ENCODE data around the gene SLC16A14. TPM values are rescaled to one million over a fixed set of nuclear protein-coding genes. Genes with fewer than 3 reads are reported as not detected.

SLC16A14 gene
- total RNA-seq, 1 donor from 2014 or later: 2.6 TPM

DNA sequence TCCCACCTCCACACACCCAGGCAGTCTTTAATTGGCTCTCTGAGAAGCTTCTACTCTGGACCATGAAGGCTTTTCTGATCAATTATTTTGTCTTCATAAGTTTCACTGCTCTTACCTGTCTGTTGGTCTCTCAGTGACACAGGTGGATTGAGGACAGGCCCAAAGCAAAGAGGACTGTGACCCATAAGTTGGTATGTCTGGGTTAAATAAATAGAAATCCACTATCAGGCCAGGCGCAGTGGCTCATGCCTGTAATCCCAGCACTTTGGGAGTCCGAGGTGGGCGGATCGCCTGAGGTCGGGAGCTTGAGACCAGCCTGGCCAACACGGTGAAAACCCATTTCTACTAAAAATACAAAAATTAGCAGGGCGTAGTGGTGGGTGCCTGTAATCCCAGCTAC is 2.7 kb upstream of the SLC16A14 start:
- Histone ChIP-seq H3K36me3 (ENCODE audit: control insufficient read depth in 3 of 3, insufficient read depth in 3 of 3, low read length in 3 of 3) (no peaks in the 10 kb centered on the region), H3K9me3 (ENCODE audit: control insufficient read depth in 3 of 3, low read length in 3 of 3) (no peaks in the 10 kb centered on the region), H3K27me3 (ENCODE audit: control insufficient read depth in 3 of 3, insufficient read depth in 3 of 3, low read length in 3 of 3) (peaks cover 0 to 14% (median 0%) of the 10 kb centered on the region in 3 donors), H3K27ac (ENCODE audit: low read depth, low read length) (no peak overlapping the region), H3K4me1 (ENCODE audit: control insufficient read depth in 3 of 3, insufficient read depth in 3 of 3, low read length in 3 of 3) (peaks cover 9 to 19% (median 11%) of the 10 kb centered on the region in 3 donors), H3K4me3 (ENCODE audit: low read length in 3 of 3) (no peak overlapping the region), H3K9ac (ENCODE audit: low read depth in 1 of 3, low read length in 3 of 3) (no peak overlapping the region)

DNA sequence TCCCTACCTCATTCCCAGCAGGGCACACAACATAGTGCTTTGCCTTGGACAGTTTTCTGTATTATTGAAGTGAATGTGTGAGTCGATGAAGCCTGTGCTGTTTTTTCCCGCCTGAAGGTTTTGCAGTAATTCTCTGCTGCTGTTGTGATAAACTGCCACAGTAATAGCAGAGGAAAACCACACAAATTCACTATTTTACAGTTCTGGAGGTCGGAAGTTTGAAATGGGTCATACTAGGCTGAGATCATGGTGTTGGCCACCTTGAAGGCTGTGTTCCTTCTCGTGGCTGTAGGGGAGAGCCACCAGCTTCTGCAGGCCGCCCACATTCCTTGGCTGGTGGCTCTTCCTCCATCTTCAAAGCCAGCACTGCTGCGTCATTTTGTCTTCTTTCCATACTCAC is 678 bp upstream of the SLC16A14 start:
- no peaks in the 10 kb centered on the region for H3K36me3 ChIP-seq (ENCODE audit: control insufficient read depth in 3 of 3, insufficient read depth in 3 of 3, low read length in 3 of 3)
- no peak overlapping the region for H3K9ac ChIP-seq (ENCODE audit: low read depth in 1 of 3, low read length in 3 of 3)
- no peak overlapping the region for H3K27ac ChIP-seq (ENCODE audit: low read depth, low read length)
- peaks cover 0 to 14% (median 0%) of the 10 kb centered on the region in 3 donors for H3K27me3 ChIP-seq (ENCODE audit: control insufficient read depth in 3 of 3, insufficient read depth in 3 of 3, low read length in 3 of 3)
- no peaks in the 10 kb centered on the region for H3K9me3 ChIP-seq (ENCODE audit: control insufficient read depth in 3 of 3, low read length in 3 of 3)
- H3K4me1 ChIP-seq (ENCODE audit: control insufficient read depth in 3 of 3, insufficient read depth in 3 of 3, low read length in 3 of 3): peaks cover 9 to 19% (median 11%) of the 10 kb centered on the region in 3 donors
- H3K4me3 ChIP-seq (ENCODE audit: low read length in 3 of 3): no peak overlapping the region

DNA sequence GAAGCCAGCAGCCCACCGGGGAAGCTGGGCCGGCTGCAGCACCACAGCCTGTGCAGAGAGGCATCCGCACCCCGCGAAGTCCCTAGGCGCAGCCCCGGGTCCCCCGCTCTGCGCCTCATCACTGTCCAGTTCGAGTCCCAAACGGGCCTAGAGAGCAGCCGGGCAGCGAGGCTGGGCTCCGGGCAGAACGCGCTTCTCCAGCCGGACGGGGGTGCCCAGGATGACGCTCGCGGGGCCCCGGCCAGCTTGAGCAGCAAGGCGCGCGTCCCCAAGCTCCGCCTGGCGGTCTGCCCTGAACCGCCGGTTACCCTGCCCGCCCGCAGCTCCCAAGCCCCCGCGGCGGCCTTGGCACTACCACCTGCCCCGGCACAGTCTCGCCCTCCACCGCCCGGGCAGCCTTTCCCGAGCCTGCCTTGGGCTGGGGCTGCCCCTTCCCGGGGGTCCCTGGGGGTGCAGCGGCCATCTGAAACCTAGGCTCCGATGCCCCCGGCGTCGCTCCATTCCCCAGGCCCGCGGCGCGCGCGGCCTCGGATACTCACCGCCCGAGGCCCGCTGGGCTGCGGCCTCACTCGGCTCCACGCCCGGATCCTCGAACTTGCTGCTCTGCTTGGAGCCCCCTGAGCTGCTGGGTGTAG is 591 bp downstream of the SLC16A14 start:
- Histone ChIP-seq H3K4me1 (ENCODE audit: control insufficient read depth in 3 of 3, insufficient read depth in 3 of 3, low read length in 3 of 3) (peaks cover 9 to 19% (median 11%) of the 10 kb centered on the region in 3 donors), H3K36me3 (ENCODE audit: control insufficient read depth in 3 of 3, insufficient read depth in 3 of 3, low read length in 3 of 3) (no peaks in the 10 kb centered on the region), H3K27me3 (ENCODE audit: control insufficient read depth in 3 of 3, insufficient read depth in 3 of 3, low read length in 3 of 3) (peaks cover 0 to 14% (median 3%) of the 10 kb centered on the region in 3 donors), H3K9me3 (ENCODE audit: control insufficient read depth in 3 of 3, low read length in 3 of 3) (no peaks in the 10 kb centered on the region), H3K9ac (ENCODE audit: low read depth in 1 of 3, low read length in 3 of 3) (peak overlapping the region; percentile 65 to 74 (median 72)), H3K27ac (ENCODE audit: low read depth, low read length) (peak overlapping the region; percentile 51), H3K4me3 (ENCODE audit: low read length in 3 of 3) (peak overlapping the region; percentile 60 to 84 (median 72))

DNA sequence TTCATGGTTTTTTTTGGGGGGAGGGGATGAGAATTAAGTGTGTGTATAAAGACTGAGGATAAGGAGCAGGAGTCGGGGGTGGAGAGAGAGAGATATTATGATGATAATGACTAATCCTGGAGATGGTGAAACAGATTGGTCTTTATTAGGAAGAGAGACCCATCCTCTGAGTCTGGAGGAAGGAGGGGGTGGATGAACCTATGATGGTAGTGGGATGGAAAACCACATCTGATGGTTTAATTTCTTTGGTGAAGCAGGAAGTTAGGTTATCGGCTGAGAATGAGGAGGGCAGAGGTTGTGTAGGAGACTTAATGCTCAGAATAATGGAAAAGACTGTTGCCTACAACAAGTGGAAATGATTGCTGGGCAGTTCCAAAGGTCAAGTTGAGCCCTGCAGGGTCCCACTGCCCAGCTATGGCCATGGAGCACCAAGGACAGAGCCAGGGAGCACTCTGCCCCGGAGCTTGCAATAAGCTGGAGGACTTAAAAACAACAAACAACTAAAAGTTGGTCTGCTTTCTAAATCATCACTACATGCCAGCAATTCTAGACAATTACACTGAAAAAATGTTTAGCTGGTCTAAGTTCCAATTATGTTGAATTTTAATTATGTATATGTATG is 7.9 kb downstream of the SLC16A14 start:
- no peaks in the 10 kb centered on the region for H3K9me3 ChIP-seq (ENCODE audit: control insufficient read depth in 3 of 3, low read length in 3 of 3)
- H3K4me1 ChIP-seq (ENCODE audit: control insufficient read depth in 3 of 3, insufficient read depth in 3 of 3, low read length in 3 of 3): no peaks in the 10 kb centered on the region
- H3K27ac ChIP-seq (ENCODE audit: low read depth, low read length): no peak overlapping the region
- H3K27me3 ChIP-seq (ENCODE audit: control insufficient read depth in 3 of 3, insufficient read depth in 3 of 3, low read length in 3 of 3): peaks cover 0 to 3% (median 0%) of the 10 kb centered on the region in 3 donors
- H3K9ac ChIP-seq (ENCODE audit: low read depth in 1 of 3, low read length in 3 of 3): no peak overlapping the region
- H3K4me3 ChIP-seq (ENCODE audit: low read length in 3 of 3): no peak overlapping the region
- H3K36me3 ChIP-seq (ENCODE audit: control insufficient read depth in 3 of 3, insufficient read depth in 3 of 3, low read length in 3 of 3): no peaks in the 10 kb centered on the region

DNA sequence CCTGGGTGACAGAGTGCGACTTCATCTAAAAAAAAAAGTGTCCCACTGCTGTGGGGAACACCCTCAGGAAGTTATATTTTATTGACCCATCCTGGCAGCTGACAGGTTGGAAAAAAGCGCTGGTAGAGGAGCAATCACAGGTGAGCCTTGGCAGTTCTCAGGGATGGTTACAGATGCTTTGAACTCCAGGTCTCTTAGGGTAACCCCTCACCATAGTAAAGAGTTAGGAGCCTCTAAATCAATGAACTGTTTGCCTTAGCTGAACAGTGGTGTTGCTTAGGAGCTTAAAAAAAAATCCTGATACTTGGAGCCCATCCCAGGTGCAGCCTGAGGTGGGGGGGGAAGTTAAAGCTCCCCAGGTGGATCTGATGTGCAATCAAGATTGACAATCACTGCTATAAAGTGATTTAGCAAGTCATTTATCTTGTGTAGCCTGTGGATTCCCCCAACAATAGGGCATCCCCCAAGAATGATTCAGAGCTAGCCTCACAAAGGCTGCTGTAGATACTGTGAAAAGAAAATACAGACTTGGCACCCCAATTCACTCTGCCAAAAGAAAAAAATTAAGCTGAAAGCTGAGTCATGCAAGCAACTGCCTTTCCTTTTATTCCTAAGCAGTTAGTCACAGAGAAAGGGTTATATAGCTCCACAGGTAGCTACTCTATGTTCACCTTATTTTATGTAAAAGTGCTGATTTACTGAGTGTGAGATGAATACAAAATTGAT is 14.8 kb downstream of the SLC16A14 start:
- Histone ChIP-seq H3K4me1 (ENCODE audit: control insufficient read depth in 3 of 3, insufficient read depth in 3 of 3, low read length in 3 of 3) (no peaks in the 10 kb centered on the region), H3K4me3 (ENCODE audit: low read length in 3 of 3) (no peak overlapping the region), H3K9ac (ENCODE audit: low read depth in 1 of 3, low read length in 3 of 3) (no peak overlapping the region), H3K9me3 (ENCODE audit: control insufficient read depth in 3 of 3, low read length in 3 of 3) (no peaks in the 10 kb centered on the region), H3K27me3 (ENCODE audit: control insufficient read depth in 3 of 3, insufficient read depth in 3 of 3, low read length in 3 of 3) (no peaks in the 10 kb centered on the region), H3K27ac (ENCODE audit: low read depth, low read length) (no peak overlapping the region), H3K36me3 (ENCODE audit: control insufficient read depth in 3 of 3, insufficient read depth in 3 of 3, low read length in 3 of 3) (no peaks in the 10 kb centered on the region)

DNA sequence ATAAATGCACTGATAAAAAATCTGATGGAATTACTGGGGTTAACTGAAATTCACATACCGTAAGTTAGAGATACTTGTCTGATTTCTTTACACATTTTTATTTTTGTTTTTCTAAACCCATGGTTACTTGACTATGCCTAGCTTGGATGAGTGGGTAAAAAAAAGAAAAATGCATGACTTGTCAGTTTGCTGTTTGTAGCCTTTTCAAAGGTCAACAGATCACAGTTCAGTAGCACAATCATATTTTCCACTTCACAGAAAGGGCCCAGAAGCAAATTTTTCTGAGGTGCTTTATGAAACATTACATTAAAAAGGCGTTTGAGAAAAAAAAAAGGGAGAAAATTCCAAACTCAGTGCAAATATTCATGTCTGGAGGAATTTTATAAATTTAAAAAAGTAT is 16.4 kb downstream of the SLC16A14 start:
- Histone ChIP-seq H3K27me3 (ENCODE audit: control insufficient read depth in 3 of 3, insufficient read depth in 3 of 3, low read length in 3 of 3) (no peaks in the 10 kb centered on the region), H3K36me3 (ENCODE audit: control insufficient read depth in 3 of 3, insufficient read depth in 3 of 3, low read length in 3 of 3) (no peaks in the 10 kb centered on the region), H3K4me3 (ENCODE audit: low read length in 3 of 3) (no peak overlapping the region), H3K9ac (ENCODE audit: low read depth in 1 of 3, low read length in 3 of 3) (no peak overlapping the region), H3K27ac (ENCODE audit: low read depth, low read length) (no peak overlapping the region), H3K4me1 (ENCODE audit: control insufficient read depth in 3 of 3, insufficient read depth in 3 of 3, low read length in 3 of 3) (no peaks in the 10 kb centered on the region), H3K9me3 (ENCODE audit: control insufficient read depth in 3 of 3, low read length in 3 of 3) (no peaks in the 10 kb centered on the region)

DNA sequence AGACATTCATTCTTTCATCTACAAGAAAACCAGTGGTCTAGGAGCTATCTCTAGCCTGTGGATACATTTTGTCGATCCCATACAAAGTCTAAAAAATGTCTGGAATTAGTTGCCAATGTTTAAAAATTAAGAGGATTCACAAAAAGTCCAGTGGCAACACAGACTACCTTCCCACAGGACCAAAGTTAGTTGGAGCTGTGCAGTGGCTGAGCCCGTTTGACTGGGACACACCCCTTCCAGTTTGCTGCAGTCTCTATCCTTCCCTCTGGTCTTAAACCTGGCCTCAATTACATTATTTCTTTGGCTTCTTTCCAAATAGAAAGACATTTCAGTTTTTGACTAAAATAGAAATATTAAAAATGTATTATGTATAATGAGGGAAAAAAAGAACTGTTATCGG is 18.6 kb downstream of the SLC16A14 start:
- Histone ChIP-seq H3K9ac (ENCODE audit: low read depth in 1 of 3, low read length in 3 of 3) (no peak overlapping the region), H3K36me3 (ENCODE audit: control insufficient read depth in 3 of 3, insufficient read depth in 3 of 3, low read length in 3 of 3) (no peaks in the 10 kb centered on the region), H3K4me1 (ENCODE audit: control insufficient read depth in 3 of 3, insufficient read depth in 3 of 3, low read length in 3 of 3) (no peaks in the 10 kb centered on the region), H3K27me3 (ENCODE audit: control insufficient read depth in 3 of 3, insufficient read depth in 3 of 3, low read length in 3 of 3) (no peaks in the 10 kb centered on the region), H3K4me3 (ENCODE audit: low read length in 3 of 3) (no peak overlapping the region), H3K9me3 (ENCODE audit: control insufficient read depth in 3 of 3, low read length in 3 of 3) (no peaks in the 10 kb centered on the region), H3K27ac (ENCODE audit: low read depth, low read length) (no peak overlapping the region)

DNA sequence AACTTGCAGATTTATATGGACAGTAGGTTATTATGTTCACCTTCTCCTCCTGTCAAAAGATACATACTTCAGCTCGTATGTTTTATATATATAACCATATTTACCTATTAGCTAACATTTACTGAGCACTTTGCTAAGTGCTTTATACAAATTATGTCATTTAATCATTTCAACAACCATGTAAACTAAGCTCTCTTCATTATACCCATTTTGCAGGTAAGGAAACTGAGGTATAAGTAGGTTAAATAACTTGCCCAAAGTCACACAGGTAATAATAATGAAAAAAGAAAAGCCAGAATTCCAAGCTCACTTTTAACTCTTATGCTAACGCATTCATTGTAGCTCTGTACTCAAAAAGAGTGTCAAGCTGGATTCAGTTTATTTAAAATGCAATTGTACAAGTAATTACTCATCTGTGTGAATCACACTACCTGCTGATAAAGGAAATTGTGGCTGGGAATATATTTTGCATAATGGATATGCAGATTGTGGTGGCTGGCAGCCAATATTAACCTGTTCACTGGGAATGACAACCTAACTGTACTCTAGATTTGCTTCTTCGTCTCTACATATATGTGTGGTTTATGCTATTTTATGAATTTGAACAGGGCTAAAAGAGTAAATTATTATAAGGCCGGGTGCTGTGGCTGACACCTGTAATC is 20.6 kb downstream of the SLC16A14 start:
- H3K27ac ChIP-seq (ENCODE audit: low read depth, low read length): no peak overlapping the region
- no peak overlapping the region for H3K4me3 ChIP-seq (ENCODE audit: low read length in 3 of 3)
- no peak overlapping the region for H3K9ac ChIP-seq (ENCODE audit: low read depth in 1 of 3, low read length in 3 of 3)
- H3K27me3 ChIP-seq (ENCODE audit: control insufficient read depth in 3 of 3, insufficient read depth in 3 of 3, low read length in 3 of 3): no peaks in the 10 kb centered on the region
- no peaks in the 10 kb centered on the region for H3K4me1 ChIP-seq (ENCODE audit: control insufficient read depth in 3 of 3, insufficient read depth in 3 of 3, low read length in 3 of 3)
- no peaks in the 10 kb centered on the region for H3K9me3 ChIP-seq (ENCODE audit: control insufficient read depth in 3 of 3, low read length in 3 of 3)
- no peaks in the 10 kb centered on the region for H3K36me3 ChIP-seq (ENCODE audit: control insufficient read depth in 3 of 3, insufficient read depth in 3 of 3, low read length in 3 of 3)

DNA sequence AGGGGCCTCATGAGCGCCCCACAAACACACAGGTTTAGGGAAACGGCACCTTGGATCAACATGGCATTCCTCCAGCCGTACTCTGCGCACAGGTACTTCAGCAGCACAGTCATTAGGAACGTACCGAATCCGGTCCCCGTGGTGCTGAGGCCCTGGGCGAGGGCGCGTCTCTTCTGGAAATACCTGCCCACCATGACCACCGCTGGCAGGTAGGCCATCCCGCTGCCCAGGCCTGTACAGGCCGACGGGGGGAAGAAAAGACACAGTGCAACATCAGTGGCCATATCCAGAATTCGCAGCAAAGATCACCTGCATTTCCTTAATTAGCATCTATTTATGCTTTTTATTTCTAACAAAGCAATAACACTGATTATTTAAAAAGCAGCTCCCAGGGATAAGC is 22.2 kb downstream of the SLC16A14 start:
- no peaks in the 10 kb centered on the region for H3K36me3 ChIP-seq (ENCODE audit: control insufficient read depth in 3 of 3, insufficient read depth in 3 of 3, low read length in 3 of 3)
- no peaks in the 10 kb centered on the region for H3K27me3 ChIP-seq (ENCODE audit: control insufficient read depth in 3 of 3, insufficient read depth in 3 of 3, low read length in 3 of 3)
- H3K9ac ChIP-seq (ENCODE audit: low read depth in 1 of 3, low read length in 3 of 3): no peak overlapping the region
- no peaks in the 10 kb centered on the region for H3K4me1 ChIP-seq (ENCODE audit: control insufficient read depth in 3 of 3, insufficient read depth in 3 of 3, low read length in 3 of 3)
- no peak overlapping the region for H3K27ac ChIP-seq (ENCODE audit: low read depth, low read length)
- H3K9me3 ChIP-seq (ENCODE audit: control insufficient read depth in 3 of 3, low read length in 3 of 3): no peaks in the 10 kb centered on the region
- no peak overlapping the region for H3K4me3 ChIP-seq (ENCODE audit: low read length in 3 of 3)

DNA sequence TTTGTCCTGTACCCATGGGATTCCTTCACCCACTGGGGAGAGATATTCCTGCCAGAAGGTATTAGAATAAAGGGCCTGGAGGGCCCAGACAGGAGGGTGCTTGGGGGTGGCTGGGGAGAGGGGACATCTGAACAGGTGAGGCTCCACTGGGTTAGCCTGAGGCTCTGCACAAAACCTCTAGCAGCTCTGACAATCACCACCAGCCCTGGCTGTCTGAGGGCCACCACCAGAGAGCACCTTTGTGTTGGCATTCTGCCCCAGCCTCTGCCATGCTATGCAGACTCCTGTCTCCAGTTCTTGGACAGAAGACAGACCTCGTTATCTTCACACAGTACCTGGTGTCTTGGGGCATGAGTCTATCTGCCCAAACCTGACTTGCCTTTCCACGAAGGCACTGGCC is 25.3 kb downstream of the SLC16A14 start:
- no peak overlapping the region for H3K9ac ChIP-seq (ENCODE audit: low read depth in 1 of 3, low read length in 3 of 3)
- H3K4me3 ChIP-seq (ENCODE audit: low read length in 3 of 3): no peak overlapping the region
- no peaks in the 10 kb centered on the region for H3K27me3 ChIP-seq (ENCODE audit: control insufficient read depth in 3 of 3, insufficient read depth in 3 of 3, low read length in 3 of 3)
- no peaks in the 10 kb centered on the region for H3K4me1 ChIP-seq (ENCODE audit: control insufficient read depth in 3 of 3, insufficient read depth in 3 of 3, low read length in 3 of 3)
- H3K27ac ChIP-seq (ENCODE audit: low read depth, low read length): no peak overlapping the region
- H3K9me3 ChIP-seq (ENCODE audit: control insufficient read depth in 3 of 3, low read length in 3 of 3): no peaks in the 10 kb centered on the region
- no peaks in the 10 kb centered on the region for H3K36me3 ChIP-seq (ENCODE audit: control insufficient read depth in 3 of 3, insufficient read depth in 3 of 3, low read length in 3 of 3)
